Uterus (tissue), 4 donors: ENCODE measurements around the gene PREX1. TPM values are rescaled to one million over a fixed set of nuclear protein-coding genes. Genes with fewer than 3 reads are reported as not detected.

Experiments used
- DNase-seq, 2 donors: peaks; one replicate each; pipeline ENCODE4 v3.0.0-alpha.2; 2019 to 2020
- H3K27ac ChIP-seq, 2 donors: fragments of 200-600 bp; sonication (generic); 1 replicate in 1 of 2; 2 replicates in 1 of 2; pipeline ENCODE4 v1.5.1; 2016 to 2018
- H3K27me3 ChIP-seq, 2 donors: fragments of 200-600 bp; sonication (generic); one replicate each; pipeline ENCODE4 v1.5.1; 2018 to 2019; ENCODE audit warnings: control low read depth in 1 of 2
- H3K36me3 ChIP-seq, 2 donors: fragments of 200-600 bp; sonication (generic); one replicate each; pipeline ENCODE4 v1.5.1; 2019; ENCODE audit warnings: control low read depth in 1 of 2
- H3K4me1 ChIP-seq, 2 donors: fragments of 200-600 bp; sonication (generic); one replicate each; pipeline ENCODE4 v1.5.1; 2018 to 2019; ENCODE audit warnings: control low read depth in 1 of 2
- H3K4me3 ChIP-seq, 2 donors: fragments of 200-600 bp; sonication (generic); 1 replicate in 1 of 2; 2 replicates in 1 of 2; pipeline ENCODE4 v1.5.1; 2018 to 2019; ENCODE audit warnings: mild to moderate bottlenecking in 1 of 2
- H3K9me3 ChIP-seq, 2 donors: fragments of 200-600 bp; sonication (generic); one replicate each; pipeline ENCODE4 v1.5.1; 2019; ENCODE audit warnings: control low read depth in 1 of 2
- POLR2A ChIP-seq, 2 donors: fragments of 450-650 bp; IDR thresholded peaks; one replicate each; pipeline ENCODE4 v1.6.1; 2016; ENCODE audit warnings: antibody characterized with exemption in 2 of 2, mild to moderate bottlenecking in 1 of 2, moderate library complexity in 1 of 2
- intact Hi-C: fragments of 100-400 bp; cut with DNase I; formaldehyde crosslinking; loops from one replicate; pipeline ENCODE4 v1.15.1; 2023; ENCODE audit warnings: low total_unique reads
- total RNA-seq, 4 donors: library from RNA; depleted of rRNA in 3 of 4; stranded (reverse); fragments of >200 nt in 3 of 4; gene quantifications; one replicate each; pipeline versions ENCODE4 v1.1.0 to v1.2.4, GENCODE V29; 2014 to 2023
- TF ChIP-seq, protein P1 (sequence below), 4 experiments: fragments of 200-600 bp in 2 of 4; fragments of 450-650 bp in 2 of 4; sonication (generic) in 2 of 4; IDR thresholded peaks; one replicate each; pipeline ENCODE4 v1.5.1; 2016 to 2019; ENCODE audit warnings: antibody characterized with exemption in 4 of 4, mild to moderate bottlenecking in 2 of 4, moderate library complexity in 1 of 4
- donor health status: DM: yes; HTN: yes; CAD: no.

Gene PREX1
- total RNA-seq, 4 donors from 2014 or later = 3.6 to 19.7 (median 11.3) TPM

DNA sequence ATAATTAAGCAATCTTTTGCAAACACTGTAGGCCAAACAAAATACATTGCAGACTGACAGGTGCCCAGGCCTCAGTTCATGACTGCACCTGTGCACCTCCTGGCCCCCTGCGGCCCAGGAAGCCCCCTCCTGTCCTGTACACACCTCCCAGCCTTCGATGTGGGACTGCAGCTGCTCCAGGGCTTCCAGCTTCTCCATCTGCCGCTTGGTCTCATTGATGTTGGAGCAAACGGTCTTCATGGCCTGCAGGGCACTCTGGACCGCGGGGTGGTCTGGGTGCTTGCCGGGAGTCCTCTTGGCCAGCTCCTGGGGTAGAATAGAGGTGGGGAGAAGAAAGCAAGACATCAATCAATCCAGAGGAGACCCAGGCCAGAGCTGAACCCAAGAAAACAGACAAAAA lies 119.7 kb downstream of the PREX1 start:
- TF ChIP-seq POLR2A (IDR thresholded peaks at IDR 0.05) = no peak
- no peaks in the 10 kb centered on the region for H3K4me1 ChIP-seq
- H3K27me3 ChIP-seq = no peaks in the 10 kb centered on the region
- H3K27ac ChIP-seq = no peak overlapping the region
- H3K9me3 ChIP-seq = no peaks in the 10 kb centered on the region
- H3K36me3 ChIP-seq = no peaks in the 10 kb centered on the region
- no peak for DNase-seq
- H3K4me3 ChIP-seq = no peak overlapping the region
- intact Hi-C loops = no loop called here

- Histone ChIP-seq H3K27ac (no peak overlapping the region), H3K9me3 (no peaks in the 10 kb centered on the region), H3K27me3 (no peaks in the 10 kb centered on the region), H3K4me3 (no peak overlapping the region), H3K4me1 (no peaks in the 10 kb centered on the region), H3K36me3 (no peaks in the 10 kb centered on the region)
- TF ChIP-seq, protein P1, sequence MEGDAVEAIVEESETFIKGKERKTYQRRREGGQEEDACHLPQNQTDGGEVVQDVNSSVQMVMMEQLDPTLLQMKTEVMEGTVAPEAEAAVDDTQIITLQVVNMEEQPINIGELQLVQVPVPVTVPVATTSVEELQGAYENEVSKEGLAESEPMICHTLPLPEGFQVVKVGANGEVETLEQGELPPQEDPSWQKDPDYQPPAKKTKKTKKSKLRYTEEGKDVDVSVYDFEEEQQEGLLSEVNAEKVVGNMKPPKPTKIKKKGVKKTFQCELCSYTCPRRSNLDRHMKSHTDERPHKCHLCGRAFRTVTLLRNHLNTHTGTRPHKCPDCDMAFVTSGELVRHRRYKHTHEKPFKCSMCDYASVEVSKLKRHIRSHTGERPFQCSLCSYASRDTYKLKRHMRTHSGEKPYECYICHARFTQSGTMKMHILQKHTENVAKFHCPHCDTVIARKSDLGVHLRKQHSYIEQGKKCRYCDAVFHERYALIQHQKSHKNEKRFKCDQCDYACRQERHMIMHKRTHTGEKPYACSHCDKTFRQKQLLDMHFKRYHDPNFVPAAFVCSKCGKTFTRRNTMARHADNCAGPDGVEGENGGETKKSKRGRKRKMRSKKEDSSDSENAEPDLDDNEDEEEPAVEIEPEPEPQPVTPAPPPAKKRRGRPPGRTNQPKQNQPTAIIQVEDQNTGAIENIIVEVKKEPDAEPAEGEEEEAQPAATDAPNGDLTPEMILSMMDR (IDR thresholded peaks at IDR 0.05) = no peak
- TF ChIP-seq POLR2A (IDR thresholded peaks at IDR 0.05) = no peak
- no peak for DNase-seq
- intact Hi-C loops = no loop called here
Measured at GRCh38 chr20:48706710-48707365, 121.0 kb downstream of the PREX1 start.

GRCh38 chr20:48706116-48706656 lies 121.6 kb downstream of the PREX1 start:
- Histone ChIP-seq H3K4me3 (no peak overlapping the region), H3K4me1 (no peaks in the 10 kb centered on the region), H3K36me3 (no peaks in the 10 kb centered on the region), H3K27ac (no peak overlapping the region), H3K9me3 (no peaks in the 10 kb centered on the region), H3K27me3 (no peaks in the 10 kb centered on the region)
- intact Hi-C loops = no loop called here
- TF ChIP-seq, protein P1 (IDR thresholded peaks at IDR 0.05) = no peak
- TF ChIP-seq POLR2A (IDR thresholded peaks at IDR 0.05) = no peak
- no peak for DNase-seq

DNA sequence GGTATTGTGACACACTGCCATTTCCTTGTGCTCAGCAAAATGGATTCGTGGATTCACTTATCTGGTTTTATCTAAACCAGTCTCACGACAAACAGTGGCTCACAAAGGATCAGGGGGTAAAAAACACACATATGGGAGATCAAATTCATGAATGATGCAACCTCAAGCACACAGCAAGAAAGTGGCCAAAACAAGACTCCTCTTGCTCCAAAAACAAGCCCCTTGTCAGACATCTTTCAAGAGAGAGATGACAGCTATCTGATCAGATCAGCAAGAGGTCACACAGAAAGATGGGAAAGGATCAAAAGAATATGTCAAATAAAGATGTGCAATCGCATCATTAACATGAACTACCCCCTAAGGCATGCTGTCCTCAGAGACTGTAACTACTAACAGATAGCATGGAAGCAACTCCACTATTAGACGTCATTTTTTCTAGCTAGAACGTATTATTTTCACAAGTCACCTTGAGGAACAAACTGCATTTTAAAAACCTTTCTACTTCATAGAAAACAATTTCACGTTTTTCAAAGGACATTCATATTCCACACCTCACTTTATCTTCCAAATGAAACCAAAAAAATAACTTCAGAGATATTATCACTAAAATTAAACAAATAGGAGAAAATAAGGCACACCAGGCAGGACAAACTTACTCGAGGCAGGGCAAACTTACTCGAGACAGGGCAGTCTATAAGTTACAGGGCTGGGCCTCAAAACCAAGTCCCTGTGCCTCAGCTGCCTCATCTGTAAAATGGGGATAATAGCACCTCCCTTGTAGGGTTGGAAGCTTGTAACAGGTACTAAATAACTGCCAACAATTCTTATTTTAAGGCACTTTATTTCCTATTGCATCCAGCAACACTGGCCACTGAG lies 122.3 kb downstream of the PREX1 start:
- Histone ChIP-seq H3K27ac (no peak overlapping the region), H3K4me1 (no peaks in the 10 kb centered on the region), H3K36me3 (no peaks in the 10 kb centered on the region), H3K9me3 (no peaks in the 10 kb centered on the region), H3K27me3 (no peaks in the 10 kb centered on the region), H3K4me3 (no peak overlapping the region)
- TF ChIP-seq, protein P1 (IDR thresholded peaks at IDR 0.05) = no peak
- TF ChIP-seq POLR2A (IDR thresholded peaks at IDR 0.05) = no peak
- no peak for DNase-seq
- intact Hi-C loops = no loop called here

GRCh38 chr20:48704761-48705160 lies 123.0 kb downstream of the PREX1 start:
- no peak for TF ChIP-seq POLR2A (IDR thresholded peaks at IDR 0.05)
- no peaks in the 10 kb centered on the region for H3K9me3 ChIP-seq
- intact Hi-C loops = no loop called here

More at GRCh38 chr20:48704761-48705160, 123.0 kb downstream of the PREX1 start:
- Histone ChIP-seq H3K4me3 (no peak overlapping the region), H3K27ac (no peak overlapping the region), H3K4me1 (no peaks in the 10 kb centered on the region), H3K27me3 (no peaks in the 10 kb centered on the region), H3K36me3 (no peaks in the 10 kb centered on the region)
- DNase-seq = no peak
